Neural cell (in vitro differentiated cells): ENCODE data around the gene DSCAM.

ENCODE experiments used
- RAD21 ChIP-seq: fragments of 450-650 bp; conservative IDR thresholded peaks from 2 replicates; pipeline ENCODE4 v1.6.1; 2014; ENCODE audit warnings: antibody characterized with exemption, mild to moderate bottlenecking, moderate library complexity
- TF ChIP-seq, protein P1 (sequence below): fragments of 450-650 bp; IDR thresholded peaks from 2 replicates; pipeline ENCODE4 v1.5.1; 2014; ENCODE audit warnings: antibody characterized with exemption, mild to moderate bottlenecking, moderate library complexity; ENCODE audit not compliant: poor library complexity, severe bottlenecking

- no peak for TF ChIP-seq RAD21
- TF ChIP-seq, protein P1, sequence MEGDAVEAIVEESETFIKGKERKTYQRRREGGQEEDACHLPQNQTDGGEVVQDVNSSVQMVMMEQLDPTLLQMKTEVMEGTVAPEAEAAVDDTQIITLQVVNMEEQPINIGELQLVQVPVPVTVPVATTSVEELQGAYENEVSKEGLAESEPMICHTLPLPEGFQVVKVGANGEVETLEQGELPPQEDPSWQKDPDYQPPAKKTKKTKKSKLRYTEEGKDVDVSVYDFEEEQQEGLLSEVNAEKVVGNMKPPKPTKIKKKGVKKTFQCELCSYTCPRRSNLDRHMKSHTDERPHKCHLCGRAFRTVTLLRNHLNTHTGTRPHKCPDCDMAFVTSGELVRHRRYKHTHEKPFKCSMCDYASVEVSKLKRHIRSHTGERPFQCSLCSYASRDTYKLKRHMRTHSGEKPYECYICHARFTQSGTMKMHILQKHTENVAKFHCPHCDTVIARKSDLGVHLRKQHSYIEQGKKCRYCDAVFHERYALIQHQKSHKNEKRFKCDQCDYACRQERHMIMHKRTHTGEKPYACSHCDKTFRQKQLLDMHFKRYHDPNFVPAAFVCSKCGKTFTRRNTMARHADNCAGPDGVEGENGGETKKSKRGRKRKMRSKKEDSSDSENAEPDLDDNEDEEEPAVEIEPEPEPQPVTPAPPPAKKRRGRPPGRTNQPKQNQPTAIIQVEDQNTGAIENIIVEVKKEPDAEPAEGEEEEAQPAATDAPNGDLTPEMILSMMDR = peak; percentile 18
These were observed 127.3 kb downstream of the DSCAM start for GRCh38 chr21:40719615-40720014.
